Measurements from ENCODE around the gene EIPR1. TPM values are rescaled to one million over a fixed set of nuclear protein-coding genes. Genes with fewer than 3 reads are reported as not detected.

EIPR1 gene
- total and polyA plus RNA-seq, 2 donors (not counting 3 experiments of a cell fraction or from before 2014, with no cell fraction given), result 30.8 to 57.3 TPM

DNA sequence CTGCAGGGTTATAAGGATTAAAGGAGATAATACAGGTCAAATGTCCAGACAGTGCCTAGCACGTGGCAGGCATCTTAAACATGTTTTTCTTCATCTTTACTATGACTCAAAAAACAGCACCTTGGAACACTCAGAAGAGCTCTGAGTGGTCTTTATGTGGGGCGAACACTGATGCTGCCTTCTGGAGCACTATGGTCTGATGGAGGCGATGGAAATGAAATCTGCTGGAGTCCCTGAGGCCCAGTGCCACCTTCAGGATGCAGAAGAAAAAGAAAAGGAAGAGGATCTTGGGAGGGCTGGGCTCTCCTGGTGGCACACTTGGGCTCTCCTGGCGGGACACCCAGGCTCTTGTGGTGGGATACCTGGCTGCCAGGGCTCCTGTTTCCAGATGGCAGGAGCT lies 171.8 kb downstream of the EIPR1 start:
- H3K27ac ChIP-seq (ENCODE audit: insufficient read depth, low read depth, low read length), result no peak overlapping the region
- BruUV-seq (replicated peaks), result no TSS peak
- H3K79me2 ChIP-seq (ENCODE audit: control insufficient read depth, insufficient read depth, low read length), result no peaks in the 10 kb centered on the region
- intact Hi-C loops (cut with micrococcal nuclease), result no loop called here
- H3K4me2 ChIP-seq (ENCODE audit: insufficient read depth, low read length), result no peak overlapping the region
- H3K9me3 ChIP-seq (replicated peaks; ENCODE audit: control insufficient read depth, insufficient read depth, low read length), result no peaks in the 10 kb centered on the region
- no peak overlapping the region for H3K4me3 ChIP-seq (replicated peaks in 1 of 3; ENCODE audit: insufficient read depth in 1 of 3, low read depth in 1 of 3, low read length in 3 of 3)
- no peaks in the 10 kb centered on the region for H3K4me1 ChIP-seq (ENCODE audit: control insufficient read depth, extremely low read depth, insufficient read depth, low read length)
- TF ChIP-seq GATA2 (IDR thresholded peaks at IDR 0.05; ENCODE audit: insufficient read depth, insufficient read length, low read depth, low read length) (no peak), MYC (IDR thresholded peaks at IDR 0.05; ENCODE audit: low read depth, low read length) (no peak), MAX (IDR thresholded peaks at IDR 0.05; ENCODE audit: insufficient read depth, insufficient read length) (no peak)
- H3K27me3 ChIP-seq (ENCODE audit: control insufficient read depth in 2 of 2, insufficient read depth in 2 of 2, low read length in 2 of 2), result no peaks in the 10 kb centered on the region
- H3K9me1 ChIP-seq (replicated peaks; ENCODE audit: control insufficient read depth, extremely low read depth, insufficient read depth, low read length), result no peaks in the 10 kb centered on the region
- FAIRE-seq (no peak), DNase-seq (ENCODE audit: low read depth, low spot score) (no peak)
- H2AFZ ChIP-seq (ENCODE audit: low read depth, low read length), result no peak overlapping the region
- H4K20me1 ChIP-seq (replicated peaks; ENCODE audit: control insufficient read depth, extremely low read depth, insufficient read depth, low read length), result no peaks in the 10 kb centered on the region
- CTCF ChIA-PET, result no interaction called here
- no peak overlapping the region for H3K9ac ChIP-seq (replicated peaks; ENCODE audit: extremely low read depth, insufficient read depth, low read length)
- H3K36me3 ChIP-seq (ENCODE audit: control insufficient read depth in 2 of 2, extremely low read depth in 1 of 2, insufficient read depth in 2 of 2, low read length in 2 of 2), result no peaks in the 10 kb centered on the region
- POLR2A ChIA-PET, result no interaction called here
- dilution Hi-C loops (cut with MboI; ENCODE audit: extremely low pct_ligation_motif_present, low sequenced_read_pairs), result no loop called here

- Histone ChIP-seq H3K9ac (replicated peaks; ENCODE audit: extremely low read depth, insufficient read depth, low read length) (no peak overlapping the region), H3K36me3 (ENCODE audit: control insufficient read depth in 2 of 2, extremely low read depth in 1 of 2, insufficient read depth in 2 of 2, low read length in 2 of 2) (no peaks in the 10 kb centered on the region), H3K9me1 (replicated peaks; ENCODE audit: control insufficient read depth, extremely low read depth, insufficient read depth, low read length) (no peaks in the 10 kb centered on the region), H3K79me2 (ENCODE audit: control insufficient read depth, insufficient read depth, low read length) (no peaks in the 10 kb centered on the region), H3K4me1 (ENCODE audit: control insufficient read depth, extremely low read depth, insufficient read depth, low read length) (no peaks in the 10 kb centered on the region), H4K20me1 (replicated peaks; ENCODE audit: control insufficient read depth, extremely low read depth, insufficient read depth, low read length) (no peaks in the 10 kb centered on the region), H3K4me3 (replicated peaks in 1 of 3; ENCODE audit: insufficient read depth in 1 of 3, low read depth in 1 of 3, low read length in 3 of 3) (no peak overlapping the region), H3K9me3 (replicated peaks; ENCODE audit: control insufficient read depth, insufficient read depth, low read length) (no peaks in the 10 kb centered on the region), H3K4me2 (ENCODE audit: insufficient read depth, low read length) (no peak overlapping the region), H2AFZ (ENCODE audit: low read depth, low read length) (no peak overlapping the region), H3K27ac (ENCODE audit: insufficient read depth, low read depth, low read length) (no peak overlapping the region), H3K27me3 (ENCODE audit: control insufficient read depth in 2 of 2, insufficient read depth in 2 of 2, low read length in 2 of 2) (no peaks in the 10 kb centered on the region)
- DNase-seq (ENCODE audit: low read depth, low spot score), result no peak
- intact Hi-C loops (cut with micrococcal nuclease), result no loop called here
- no peak for FAIRE-seq
- dilution Hi-C loops (cut with MboI; ENCODE audit: extremely low pct_ligation_motif_present, low sequenced_read_pairs), result no loop called here
- POLR2A ChIA-PET, result no interaction called here
- BruUV-seq (replicated peaks), result no TSS peak
- TF ChIP-seq, protein P1, sequence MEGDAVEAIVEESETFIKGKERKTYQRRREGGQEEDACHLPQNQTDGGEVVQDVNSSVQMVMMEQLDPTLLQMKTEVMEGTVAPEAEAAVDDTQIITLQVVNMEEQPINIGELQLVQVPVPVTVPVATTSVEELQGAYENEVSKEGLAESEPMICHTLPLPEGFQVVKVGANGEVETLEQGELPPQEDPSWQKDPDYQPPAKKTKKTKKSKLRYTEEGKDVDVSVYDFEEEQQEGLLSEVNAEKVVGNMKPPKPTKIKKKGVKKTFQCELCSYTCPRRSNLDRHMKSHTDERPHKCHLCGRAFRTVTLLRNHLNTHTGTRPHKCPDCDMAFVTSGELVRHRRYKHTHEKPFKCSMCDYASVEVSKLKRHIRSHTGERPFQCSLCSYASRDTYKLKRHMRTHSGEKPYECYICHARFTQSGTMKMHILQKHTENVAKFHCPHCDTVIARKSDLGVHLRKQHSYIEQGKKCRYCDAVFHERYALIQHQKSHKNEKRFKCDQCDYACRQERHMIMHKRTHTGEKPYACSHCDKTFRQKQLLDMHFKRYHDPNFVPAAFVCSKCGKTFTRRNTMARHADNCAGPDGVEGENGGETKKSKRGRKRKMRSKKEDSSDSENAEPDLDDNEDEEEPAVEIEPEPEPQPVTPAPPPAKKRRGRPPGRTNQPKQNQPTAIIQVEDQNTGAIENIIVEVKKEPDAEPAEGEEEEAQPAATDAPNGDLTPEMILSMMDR (IDR thresholded peaks at IDR 0.05; ENCODE audit: extremely low read depth in 1 of 2, insufficient read depth in 1 of 2, low read depth in 1 of 2, low read length in 2 of 2), result no peak
- TF ChIP-seq MAX (IDR thresholded peaks at IDR 0.05; ENCODE audit: insufficient read depth, insufficient read length), result no peak
- no peak for TF ChIP-seq JUN (IDR thresholded peaks at IDR 0.05; ENCODE audit: borderline replicate concordance, insufficient read depth, insufficient read length, low read depth)
- no peak for TF ChIP-seq EZH2 (IDR thresholded peaks at IDR 0.05; ENCODE audit: borderline replicate concordance, low read depth, low read length, severe bottlenecking)
- TF ChIP-seq FOS (IDR thresholded peaks at IDR 0.05; ENCODE audit: borderline replicate concordance, insufficient read depth, low read length), result no peak
- TF ChIP-seq POLR2AphosphoS5 (IDR thresholded peaks at IDR 0.05; ENCODE audit: insufficient read depth, low read depth, low read length), result no peak
- TF ChIP-seq MYC (IDR thresholded peaks at IDR 0.05; ENCODE audit: low read depth, low read length), result no peak
- CTCF ChIA-PET, result interaction anchor here (0.5 kb wide), 1 partner anchor 38 kb away, joined by 3 read pairs; no protein-coding TSS in a partner anchor
These were observed 173.4 kb downstream of the EIPR1 start for GRCh38 chr2:3204031-3204821.
